HepG2 (cell line): ENCODE results near the gene NPHP4.

Experiments
- CTCF ChIP-seq: sonication (generic); formaldehyde crosslinking; IDR thresholded peaks from 2 replicates; pipeline ENCODE4 v1.5.0; 2020; ENCODE audit warnings: mild to moderate bottlenecking, missing genetic modification reagents, moderate library complexity
- HINFP ChIP-seq: sonication (generic); formaldehyde crosslinking; IDR thresholded peaks from 2 replicates; pipeline ENCODE4 v1.4.0; 2020; ENCODE audit warnings: low read depth, mild to moderate bottlenecking, missing genetic modification reagents
- HMGXB4 ChIP-seq, 2 experiments: sonication (generic) in 1 of 2; formaldehyde crosslinking in 1 of 2; IDR thresholded peaks; 2 replicates each; pipeline versions ENCODE4 v1.4.0 to v1.6.1; 2018 to 2020; ENCODE audit warnings: missing genetic modification reagents in 2 of 2, borderline replicate concordance in 1 of 2, low read depth in 1 of 2, mild to moderate bottlenecking in 1 of 2, missing biosample characterization in 1 of 2
- MYNN ChIP-seq: sonication (generic); formaldehyde crosslinking; IDR thresholded peaks from 2 replicates; pipeline ENCODE4 v1.4.0; 2020; ENCODE audit warnings: mild to moderate bottlenecking, low read depth, missing genetic modification reagents
- SIN3A ChIP-seq: IDR thresholded peaks from 2 replicates; pipeline ENCODE4 v1.6.1; 2011; ENCODE audit warnings: low read depth, mild to moderate bottlenecking, control low read depth, low read length, borderline replicate concordance
- TAF1 ChIP-seq: sonication (generic); formaldehyde crosslinking; IDR thresholded peaks from 2 replicates; pipeline ENCODE4 v1.4.0; 2020; ENCODE audit warnings: missing genetic modification reagents
- ZNF121 ChIP-seq: sonication (generic); formaldehyde crosslinking; IDR thresholded peaks from 2 replicates; pipeline ENCODE4 v1.5.0; 2020; ENCODE audit warnings: mild to moderate bottlenecking, missing genetic modification reagents
- ZNF576 ChIP-seq: sonication (generic); formaldehyde crosslinking; IDR thresholded peaks from 2 replicates; pipeline ENCODE4 v1.4.0; 2020; ENCODE audit warnings: mild to moderate bottlenecking, missing genetic modification reagents

GRCh38 chr1:5850503-5850902 is 141.7 kb downstream of the NPHP4 start:
- TF ChIP-seq HMGXB4 (CRISPR knock-in tag; IDR thresholded peaks at IDR 0.05; ENCODE audit: borderline replicate concordance in 1 of 2, low read depth in 1 of 2) (no peak), CTCF (CRISPR knock-in tag) (no peak), TAF1 (CRISPR knock-in tag) (no peak), ZNF121 (no peak), SIN3A (no peak), MYNN (CRISPR knock-in tag) (no peak), ZNF576 (CRISPR knock-in tag) (no peak), HINFP (CRISPR knock-in tag) (no peak)
